ENCODE results near the gene KBTBD3.
"Not testable (repeated sequence)": the region's sequence is repeated elsewhere in the genome, so short reads cannot be mapped to it uniquely, and the experiment has no call there.

Gene KBTBD3

DNA sequence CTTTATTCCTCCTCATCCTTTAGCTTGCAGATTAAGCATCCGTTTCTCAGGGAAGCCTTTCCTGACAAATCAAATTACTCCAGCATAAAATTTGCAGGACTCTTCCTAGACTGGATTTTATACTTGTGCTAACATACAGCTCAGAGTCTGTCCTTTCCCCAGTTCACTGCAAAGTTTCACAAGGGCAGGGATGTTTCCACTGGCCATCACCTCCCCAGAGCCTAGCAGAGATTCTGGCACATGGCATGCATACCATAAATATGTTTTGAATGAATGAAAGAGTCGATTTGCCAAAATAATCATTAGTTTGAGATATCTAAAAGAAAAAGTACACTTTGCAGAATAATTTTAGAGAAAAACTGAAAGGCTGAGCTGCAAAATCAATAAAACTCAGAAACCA is 65.7 kb downstream of the KBTBD3 start:
- DNase-seq (ENCODE audit: low read depth in 1 of 2, low spot score in 1 of 2) = no peak

DNA sequence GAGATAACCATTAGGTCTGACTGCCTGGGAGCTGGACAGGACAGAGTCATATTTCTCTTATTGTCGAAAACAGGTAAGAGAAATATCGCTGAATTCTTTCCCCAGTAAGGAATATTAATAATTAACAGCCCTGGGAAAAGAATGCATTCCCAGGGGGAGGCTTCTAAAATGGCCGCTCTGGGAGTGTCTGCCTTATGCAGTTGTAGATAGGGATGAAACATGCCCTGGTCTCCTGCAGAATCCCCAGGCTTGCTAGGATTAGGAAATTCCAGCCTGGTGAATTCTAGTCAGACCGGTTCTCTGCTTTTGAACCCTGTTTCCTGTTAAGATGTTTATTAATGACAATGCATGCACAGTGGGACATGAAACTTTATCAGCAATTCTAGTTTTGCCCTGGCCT is 74.1 kb downstream of the KBTBD3 start:
- not testable (repeated sequence) for DNase-seq (ENCODE audit: low read depth in 1 of 2, low spot score in 1 of 2)

DNA sequence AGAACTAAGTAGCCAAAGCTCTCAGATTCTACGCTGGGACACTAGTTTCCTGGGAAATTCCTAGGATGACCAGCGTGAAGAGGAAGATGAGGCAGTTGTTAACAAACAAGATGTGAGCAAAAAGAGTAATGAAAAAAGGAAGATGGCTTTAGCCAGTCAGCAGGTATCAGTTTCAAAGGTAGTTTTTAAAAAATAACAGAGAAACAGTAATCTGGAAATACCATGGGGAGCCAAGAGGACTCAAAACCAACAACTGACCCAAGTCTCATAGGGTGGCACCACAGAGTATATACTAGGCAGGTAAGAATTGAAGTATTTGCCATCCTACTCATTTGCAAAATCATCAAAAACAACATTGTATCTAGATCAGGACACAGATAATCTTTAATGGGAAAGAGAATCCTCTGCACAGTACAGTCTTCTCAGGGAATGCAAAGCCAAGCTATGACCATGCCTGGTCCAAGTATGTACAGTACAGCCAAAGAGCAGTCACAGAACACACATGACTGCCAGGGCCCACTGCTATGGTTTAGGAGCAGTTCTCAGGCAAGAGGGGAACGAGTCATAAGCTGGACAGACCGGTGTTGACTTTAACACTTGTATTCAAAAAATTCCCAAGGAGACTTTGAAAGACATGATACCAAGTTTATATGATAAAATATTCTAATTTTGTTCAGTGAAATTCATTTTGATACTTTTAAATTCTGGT is 75.7 kb downstream of the KBTBD3 start:
- no peak for DNase-seq (ENCODE audit: low read depth in 1 of 2, low spot score in 1 of 2)
